Measurements from ENCODE around the gene MGA. TPM values are rescaled to one million over a fixed set of nuclear protein-coding genes. Genes with fewer than 3 reads are reported as not detected.
A peak's percentile ranks its signal among the peaks of the same experiment; 100 is the strongest.

The MGA gene
- total RNA-seq, 4 donors from 2014 or later: 21.0 to 44.7 (median 38.3) TPM

DNA sequence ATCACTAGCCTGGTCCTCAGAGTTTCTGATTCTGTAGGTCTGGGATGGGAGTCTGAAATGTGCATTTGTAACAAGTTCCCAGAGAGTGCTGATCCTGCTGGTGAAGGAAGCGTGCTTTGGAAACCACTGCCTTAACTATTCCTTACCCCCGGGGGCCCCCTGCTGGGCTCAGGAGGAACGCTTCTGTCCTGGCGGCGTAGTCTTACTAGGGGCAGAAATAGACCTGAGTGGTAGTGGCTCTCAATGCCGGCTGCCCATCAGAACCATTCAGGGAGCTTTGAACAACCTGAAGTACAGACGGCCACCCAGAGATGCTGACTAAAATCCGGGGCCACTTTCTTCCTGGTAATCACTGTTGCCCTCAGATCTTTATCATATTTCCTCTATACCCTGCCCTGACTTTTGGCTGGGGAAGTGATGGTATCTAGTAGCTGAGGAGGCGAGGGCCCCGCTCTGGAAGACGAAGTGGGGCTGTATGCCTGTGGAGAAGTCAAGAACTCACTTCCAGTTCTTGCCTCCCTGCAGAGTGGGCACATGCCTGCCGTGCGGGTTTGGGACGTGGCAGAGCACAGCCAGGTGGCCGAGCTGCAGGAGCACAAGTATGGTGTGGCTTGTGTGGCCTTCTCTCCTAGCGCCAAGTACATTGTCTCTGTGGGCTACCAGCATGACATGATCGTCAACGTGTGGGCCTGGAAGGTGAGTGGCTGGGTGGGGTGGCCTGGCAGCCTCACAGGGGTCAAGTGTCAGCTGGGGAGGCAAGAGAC lies 151.4 kb downstream of the MGA start:
- peaks cover 28% of the 10 kb centered on the region for H3K4me1 ChIP-seq
- TF ChIP-seq, protein P1, sequence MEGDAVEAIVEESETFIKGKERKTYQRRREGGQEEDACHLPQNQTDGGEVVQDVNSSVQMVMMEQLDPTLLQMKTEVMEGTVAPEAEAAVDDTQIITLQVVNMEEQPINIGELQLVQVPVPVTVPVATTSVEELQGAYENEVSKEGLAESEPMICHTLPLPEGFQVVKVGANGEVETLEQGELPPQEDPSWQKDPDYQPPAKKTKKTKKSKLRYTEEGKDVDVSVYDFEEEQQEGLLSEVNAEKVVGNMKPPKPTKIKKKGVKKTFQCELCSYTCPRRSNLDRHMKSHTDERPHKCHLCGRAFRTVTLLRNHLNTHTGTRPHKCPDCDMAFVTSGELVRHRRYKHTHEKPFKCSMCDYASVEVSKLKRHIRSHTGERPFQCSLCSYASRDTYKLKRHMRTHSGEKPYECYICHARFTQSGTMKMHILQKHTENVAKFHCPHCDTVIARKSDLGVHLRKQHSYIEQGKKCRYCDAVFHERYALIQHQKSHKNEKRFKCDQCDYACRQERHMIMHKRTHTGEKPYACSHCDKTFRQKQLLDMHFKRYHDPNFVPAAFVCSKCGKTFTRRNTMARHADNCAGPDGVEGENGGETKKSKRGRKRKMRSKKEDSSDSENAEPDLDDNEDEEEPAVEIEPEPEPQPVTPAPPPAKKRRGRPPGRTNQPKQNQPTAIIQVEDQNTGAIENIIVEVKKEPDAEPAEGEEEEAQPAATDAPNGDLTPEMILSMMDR (IDR thresholded peaks at IDR 0.05): peak; percentile 86 to 87
- TF ChIP-seq EP300 (IDR thresholded peaks at IDR 0.05): no peak
- peak; percentile 89 to 91 for DNase-seq (ENCODE audit: low spot score in 2 of 2)

GRCh38 chr15:41812820-41813375 lies 152.7 kb downstream of the MGA start:
- Histone ChIP-seq H3K27me3 (no peaks in the 10 kb centered on the region), H3K27ac (no peak overlapping the region), H3K4me1 (peaks cover 21% of the 10 kb centered on the region), H3K9me3 (no peaks in the 10 kb centered on the region), H3K36me3 (peaks cover 60% of the 10 kb centered on the region), H3K4me3 (no peak overlapping the region)
- TF ChIP-seq, protein P1 (IDR thresholded peaks at IDR 0.05): no peak
- no peak for DNase-seq (ENCODE audit: low spot score in 2 of 2)
- 88% methylated on average over 11 of the region's 11 CpGs for WGBS

More for the DNA sequence above, 151.4 kb downstream of the MGA start:
- no peaks in the 10 kb centered on the region for H3K27me3 ChIP-seq
- H3K4me3 ChIP-seq: no peak overlapping the region
- WGBS: 36% methylated on average over 13 of the region's 18 CpGs
- H3K36me3 ChIP-seq: peaks cover 47% of the 10 kb centered on the region
- no peak overlapping the region for H3K27ac ChIP-seq
- no peaks in the 10 kb centered on the region for H3K9me3 ChIP-seq

DNA sequence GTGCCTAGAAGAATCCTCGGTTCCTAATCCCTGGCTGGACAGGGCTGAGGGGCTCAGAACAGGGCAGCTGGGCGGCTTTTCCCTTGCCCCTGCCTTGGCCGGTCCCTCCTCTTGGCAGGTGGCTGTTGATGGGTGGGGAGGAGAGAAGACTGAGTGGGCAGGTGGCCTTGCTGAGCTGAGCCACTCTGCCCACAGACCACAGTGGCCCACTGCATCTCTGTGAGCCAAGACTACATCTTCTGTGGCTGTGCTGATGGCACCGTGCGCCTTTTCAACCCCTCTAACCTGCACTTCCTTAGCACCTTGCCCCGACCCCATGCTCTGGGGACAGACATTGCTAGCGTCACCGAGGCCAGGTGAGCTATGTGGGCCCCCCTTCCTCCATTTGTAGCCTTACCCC lies 153.2 kb downstream of the MGA start:
- Histone ChIP-seq H3K27me3 (no peaks in the 10 kb centered on the region), H3K27ac (no peak overlapping the region), H3K4me3 (no peak overlapping the region), H3K9me3 (no peaks in the 10 kb centered on the region), H3K4me1 (peaks cover 21% of the 10 kb centered on the region), H3K36me3 (peaks cover 65% of the 10 kb centered on the region)
- no peak for DNase-seq (ENCODE audit: low spot score in 2 of 2)
- TF ChIP-seq POLR2AphosphoS5 (IDR thresholded peaks at IDR 0.05) (no peak), POLR2A (IDR thresholded peaks at IDR 0.05) (no peak), EP300 (IDR thresholded peaks at IDR 0.05) (no peak)
- TF ChIP-seq, protein P1 (IDR thresholded peaks at IDR 0.05): no peak
- 90% methylated on average over 8 of the region's 8 CpGs for WGBS

DNA sequence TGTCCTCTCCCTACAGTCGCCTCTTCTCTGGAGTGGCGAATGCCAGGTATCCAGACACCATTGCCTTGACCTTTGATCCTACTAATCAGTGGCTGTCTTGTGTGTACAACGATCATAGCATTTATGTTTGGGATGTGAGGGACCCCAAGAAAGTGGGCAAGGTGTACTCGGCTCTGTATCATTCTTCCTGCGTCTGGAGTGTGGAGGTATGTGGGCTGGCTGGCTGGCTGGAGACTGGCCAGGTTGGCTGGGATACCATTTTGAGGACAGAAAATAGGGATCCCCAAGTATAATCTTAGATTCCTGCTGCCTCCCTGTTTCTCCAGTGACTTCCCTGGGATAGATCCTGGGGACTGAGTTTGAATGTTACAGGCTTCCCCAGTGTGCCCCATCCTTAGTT lies 154.3 kb downstream of the MGA start:
- WGBS: 86% methylated on average over 5 of the region's 5 CpGs
- Histone ChIP-seq H3K9me3 (no peaks in the 10 kb centered on the region), H3K27me3 (no peaks in the 10 kb centered on the region), H3K27ac (no peak overlapping the region), H3K4me3 (no peak overlapping the region), H3K36me3 (peaks cover 76% of the 10 kb centered on the region), H3K4me1 (peaks cover 20% of the 10 kb centered on the region)
- DNase-seq (ENCODE audit: low spot score in 2 of 2): no peak
- TF ChIP-seq POLR2AphosphoS5 (IDR thresholded peaks at IDR 0.05) (no peak), EP300 (IDR thresholded peaks at IDR 0.05) (no peak), POLR2A (IDR thresholded peaks at IDR 0.05) (no peak)
- TF ChIP-seq, protein P1 (IDR thresholded peaks at IDR 0.05): no peak

DNA sequence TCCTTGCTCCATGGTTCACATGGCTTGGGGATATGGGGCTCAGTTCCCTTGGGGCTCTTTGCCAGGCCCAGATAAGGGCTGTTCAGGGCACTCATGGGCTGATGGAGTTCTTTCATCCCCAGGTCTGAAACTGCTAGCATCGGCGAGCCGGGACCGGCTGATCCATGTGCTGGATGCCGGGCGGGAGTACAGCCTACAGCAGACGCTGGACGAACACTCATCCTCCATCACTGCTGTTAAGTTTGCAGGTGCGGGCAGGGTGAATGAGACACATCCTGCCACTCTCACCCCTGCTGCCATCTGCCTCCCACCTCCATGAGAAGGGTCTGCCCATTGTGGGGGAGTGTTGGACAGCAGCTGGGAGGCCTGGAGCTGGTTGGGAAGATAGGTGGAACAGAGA lies 156.6 kb downstream of the MGA start:
- TF ChIP-seq POLR2AphosphoS5 (IDR thresholded peaks at IDR 0.05) (no peak), EP300 (IDR thresholded peaks at IDR 0.05) (no peak), POLR2A (IDR thresholded peaks at IDR 0.05) (no peak)
- TF ChIP-seq, protein P1 (IDR thresholded peaks at IDR 0.05): no peak
- Histone ChIP-seq H3K4me1 (peaks cover 5% of the 10 kb centered on the region), H3K27me3 (no peaks in the 10 kb centered on the region), H3K4me3 (no peak overlapping the region), H3K36me3 (peaks cover 99% of the 10 kb centered on the region), H3K9me3 (no peaks in the 10 kb centered on the region), H3K27ac (no peak overlapping the region)
- WGBS: 87% methylated on average over 4 of the region's 9 CpGs
- DNase-seq (ENCODE audit: low spot score in 2 of 2): no peak

All from suprapubic skin (tissue), 4 donors.